Activated gamma-delta T cell treated with anti-CD3 and anti-CD28 coated beads, Interleukin-2, amount 50 U/mL, for 16 hours (primary cell): ENCODE data around the gene RHOC.

Experiments used
- DNase-seq: peaks from one replicate; pipeline ENCODE4 v3.0.0-alpha.2; 2020; ENCODE audit warnings: low read depth

Gene RHOC

DNA sequence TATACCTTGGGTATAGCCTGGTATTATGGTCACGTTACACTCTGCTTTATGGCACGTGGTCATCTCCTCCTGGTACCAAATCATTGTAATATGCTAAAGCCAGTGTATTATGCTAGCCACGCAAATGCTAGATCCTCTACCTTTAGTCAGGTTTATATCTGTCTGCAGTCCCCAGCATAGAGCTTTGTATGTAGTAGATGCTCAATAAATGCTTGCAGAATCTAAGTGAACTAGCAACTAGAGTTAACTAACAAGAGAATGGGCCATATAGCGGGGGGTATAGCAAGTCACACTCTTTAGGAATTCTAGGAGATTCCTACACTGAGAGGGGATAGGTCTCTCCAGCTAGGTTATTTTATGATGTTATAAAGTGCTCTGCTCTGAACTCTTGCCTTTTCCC lies 29.4 kb downstream of the RHOC start:
- no peak for DNase-seq

DNA sequence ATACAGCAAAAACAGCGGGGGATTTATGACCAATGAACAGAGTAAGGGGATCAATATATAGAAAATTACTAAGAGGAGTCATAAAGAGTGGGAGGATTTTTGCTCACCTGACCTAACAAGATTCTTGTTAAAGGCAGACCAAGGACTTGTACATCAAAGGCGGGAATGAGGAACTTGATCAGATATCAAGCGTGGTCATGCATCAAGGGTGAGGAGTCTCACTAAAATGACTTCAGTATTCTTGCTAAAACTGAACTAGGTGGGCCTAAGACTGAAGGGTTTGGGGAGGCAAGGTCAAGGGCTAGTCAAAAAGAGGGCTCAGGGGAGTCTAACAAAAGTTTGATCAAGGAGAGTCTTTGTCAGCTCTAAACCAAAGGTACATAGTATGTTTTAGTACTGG lies 30.4 kb downstream of the RHOC start:
- DNase-seq = no peak

DNA sequence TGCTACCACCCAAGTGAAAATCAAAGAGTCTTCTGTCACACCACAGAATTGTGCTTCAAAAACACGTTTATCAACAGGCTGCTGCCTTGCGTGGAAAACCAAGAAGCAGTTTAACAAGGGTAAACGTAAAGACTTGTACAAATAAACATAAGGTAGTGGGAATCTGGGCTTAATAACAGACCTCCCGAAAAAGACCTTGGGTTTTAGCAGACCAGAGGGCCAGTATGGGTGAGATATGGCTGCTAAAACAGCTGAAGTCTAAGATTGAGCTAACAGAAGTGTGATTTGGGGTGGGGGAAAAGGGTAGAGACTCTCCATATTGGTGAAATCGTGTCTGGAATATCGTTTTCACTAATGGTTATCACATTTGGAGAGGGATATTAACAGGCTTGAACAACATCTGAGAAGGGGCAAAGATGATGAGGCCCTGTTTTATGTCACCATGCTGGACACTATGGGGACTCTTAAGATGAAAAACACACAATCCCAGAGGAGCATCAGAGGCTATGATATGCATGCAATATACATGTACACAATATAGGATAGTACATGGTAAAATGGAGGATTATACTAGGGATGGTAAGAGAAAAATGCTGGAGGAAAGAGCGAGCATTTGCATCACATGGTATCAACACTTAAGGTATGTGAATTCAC lies 31.1 kb downstream of the RHOC start:
- no peak for DNase-seq

DNA sequence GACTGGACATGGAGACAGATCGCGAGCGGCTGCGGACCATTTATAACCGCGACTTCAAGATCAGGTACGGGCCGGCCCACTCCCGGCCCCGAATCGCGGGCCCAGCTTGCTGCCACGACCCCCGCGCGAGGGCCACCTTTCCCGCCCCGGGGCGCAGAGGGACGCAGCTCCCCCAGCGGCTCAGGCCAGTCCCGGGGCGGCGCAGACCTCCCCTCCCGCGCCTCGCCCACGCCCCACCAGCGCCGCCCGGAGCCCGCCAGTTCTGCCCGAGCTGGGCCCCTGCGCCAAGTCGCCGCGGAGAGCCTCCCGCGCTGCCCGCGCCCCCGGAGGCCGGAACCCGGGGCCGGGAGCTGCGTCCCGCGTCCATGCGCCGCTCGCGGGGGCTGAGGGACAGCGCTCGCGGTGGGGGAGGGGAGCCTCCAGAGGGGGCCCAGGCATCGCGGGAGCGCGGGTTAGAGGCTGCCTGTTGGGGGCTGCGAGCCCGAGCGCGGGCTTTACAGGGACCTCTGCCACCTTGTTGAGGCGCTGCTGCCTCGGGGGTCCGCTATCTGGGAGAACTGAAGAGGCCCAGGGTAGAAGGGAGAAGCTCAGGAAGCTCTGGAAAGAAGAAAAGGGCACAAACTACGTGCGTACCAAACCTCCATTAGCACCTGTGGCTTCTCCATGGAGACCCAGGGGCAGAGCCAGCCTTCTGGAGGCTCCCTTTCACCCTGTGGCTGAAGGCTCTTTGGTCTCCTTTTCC lies 31.8 kb downstream of the RHOC start:
- DNase-seq = peak; percentile 16

DNA sequence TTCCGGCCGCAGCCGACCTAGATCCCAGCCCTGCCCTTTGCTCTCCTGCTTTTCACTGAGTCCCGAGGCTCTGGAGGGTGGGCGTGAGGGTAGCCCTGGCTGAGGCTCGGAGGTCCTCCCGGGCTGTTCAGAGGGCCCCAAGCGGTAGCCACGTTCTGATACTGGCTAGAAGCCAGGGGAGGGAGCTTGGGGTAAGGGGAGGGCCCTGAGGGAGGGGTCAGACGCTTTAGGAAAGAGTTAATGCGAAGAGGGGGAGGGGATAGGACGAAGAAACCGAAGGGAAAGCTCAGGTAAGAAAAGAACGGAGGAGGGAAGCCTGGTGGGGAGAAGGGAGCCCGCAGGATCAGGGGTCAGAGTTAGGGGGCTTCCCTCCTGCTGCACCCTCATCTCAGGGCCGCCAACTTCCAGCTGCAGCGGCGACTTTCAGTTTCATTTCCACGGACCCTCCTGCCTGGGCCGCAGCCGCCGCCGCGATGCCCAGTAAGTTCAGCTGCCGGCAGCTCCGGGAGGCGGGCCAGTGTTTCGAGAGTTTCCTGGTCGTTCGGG lies 32.4 kb downstream of the RHOC start, which contains the start of gene MOV10:
Gene MOV10, plus strand, starts transcription at position 220 of the 546 bp plus-strand sequence. Its CDS starts 254 bp downstream, at position 474.
- peak; percentile 29 for DNase-seq

DNA sequence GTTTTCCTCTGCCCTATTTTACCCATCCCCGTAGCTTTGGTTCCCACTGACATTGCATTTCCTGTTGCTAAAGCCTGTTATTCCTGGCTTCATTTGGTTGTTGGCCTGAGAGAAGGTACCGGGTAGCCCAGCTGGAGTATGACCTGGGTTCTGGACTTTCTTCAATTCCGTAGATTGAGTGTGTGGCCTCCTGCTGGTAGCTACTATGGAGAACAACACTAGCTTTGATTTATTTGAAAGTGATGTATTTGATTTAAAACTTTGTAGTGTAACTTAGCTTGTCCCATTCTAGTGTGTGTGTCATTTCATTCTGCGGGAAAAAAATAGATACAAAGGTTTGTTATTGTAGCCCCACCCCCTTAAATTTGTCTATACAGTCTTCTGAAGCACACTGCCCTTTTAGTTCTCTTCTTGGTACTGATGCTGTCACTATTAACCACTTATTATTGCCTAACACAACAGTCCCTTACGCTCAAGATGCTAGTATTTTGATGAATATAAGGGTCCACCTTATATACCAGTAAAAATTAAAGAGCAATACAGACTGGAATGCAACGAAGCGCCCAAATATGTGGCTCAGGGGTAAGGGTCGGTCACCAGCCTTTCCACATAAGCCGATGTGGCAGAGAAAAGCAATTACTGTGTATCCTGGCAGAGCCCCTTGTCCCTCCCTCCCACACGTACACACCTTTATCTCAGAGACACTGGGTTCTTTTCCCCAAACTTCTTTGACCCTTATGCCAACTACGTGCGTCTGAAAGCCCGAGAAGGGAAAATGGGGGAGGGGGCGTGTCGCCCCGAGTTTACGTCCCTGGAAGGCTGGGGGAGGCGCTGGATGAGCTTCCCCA lies 33.1 kb downstream of the RHOC start:
- DNase-seq = no peak

DNA sequence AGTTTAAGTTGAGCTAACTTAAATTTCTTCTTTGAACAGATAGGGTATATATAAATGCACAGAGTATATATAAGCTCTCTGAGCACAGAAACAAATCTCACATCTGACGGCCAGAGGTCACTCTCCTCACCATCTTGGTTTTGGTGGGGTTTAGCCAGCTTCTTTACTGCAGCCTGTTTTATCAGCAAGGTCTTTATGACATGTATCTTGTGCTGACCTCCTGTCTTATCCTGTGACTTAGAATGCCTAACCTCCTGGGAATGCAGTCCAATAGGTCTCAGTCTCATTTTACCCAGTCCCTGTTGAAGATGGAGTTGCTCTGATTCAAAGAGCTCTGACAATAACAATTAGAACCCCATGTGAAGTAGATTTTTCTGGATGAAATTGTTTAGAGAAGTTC lies 34.1 kb downstream of the RHOC start:
- DNase-seq = no peak

DNA sequence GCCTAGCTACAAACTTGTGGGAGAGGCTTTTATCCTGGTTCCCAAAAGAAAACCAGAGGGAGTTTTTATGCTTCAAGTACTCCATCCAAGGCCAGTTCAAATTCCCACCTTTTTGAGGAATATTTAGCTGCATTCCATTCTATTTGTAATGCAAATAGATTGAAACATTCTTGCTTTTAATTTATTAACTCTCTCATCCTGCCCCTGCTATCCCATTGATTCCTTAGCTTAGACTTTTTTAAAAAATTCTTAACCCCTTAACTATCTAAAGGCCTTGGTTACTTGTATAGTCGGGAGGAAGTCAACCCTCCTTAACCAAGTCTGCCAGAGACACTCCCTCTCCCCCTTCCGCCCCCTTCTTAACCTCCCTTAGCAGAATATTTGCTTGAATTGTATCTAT lies 34.9 kb downstream of the RHOC start:
- no peak for DNase-seq

DNA sequence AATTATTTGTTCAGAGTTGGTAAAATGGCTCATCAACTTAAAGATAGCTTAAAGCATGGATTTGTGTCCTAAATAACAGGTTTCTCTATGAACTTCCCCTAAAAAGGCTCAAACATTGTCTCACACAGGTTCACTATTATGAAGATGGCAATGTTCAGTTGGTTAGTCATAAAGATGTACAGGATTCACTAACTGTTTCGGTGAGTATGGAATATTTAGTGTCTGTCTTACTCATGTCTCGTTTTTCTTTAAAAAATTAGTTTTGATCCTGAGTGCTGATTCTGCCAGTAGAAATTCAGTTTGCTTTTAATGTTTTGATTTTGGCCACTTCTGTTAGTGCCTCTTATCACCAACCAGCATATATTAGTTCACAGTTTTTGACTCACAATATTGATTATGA lies 40.0 kb downstream of the RHOC start:
- DNase-seq = no peak

DNA sequence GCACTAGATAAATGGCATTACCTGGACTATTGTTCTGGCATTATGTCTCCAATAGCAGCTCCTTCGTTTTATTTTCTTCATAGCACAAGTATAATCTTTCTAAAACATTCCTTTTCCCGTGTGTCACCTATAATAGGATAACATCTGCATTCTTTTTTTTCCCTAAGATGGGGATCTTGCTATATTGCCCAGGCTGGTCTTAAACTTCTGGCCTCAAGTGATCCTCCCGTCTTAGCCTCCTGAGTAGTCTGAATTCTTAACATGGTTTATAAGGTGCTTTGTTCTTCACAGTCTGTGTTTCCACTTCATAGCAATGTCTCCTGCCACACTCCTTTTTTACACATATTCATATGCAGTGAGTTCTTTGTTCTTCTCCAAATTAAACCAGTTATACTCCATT lies 41.1 kb downstream of the RHOC start:
- no peak for DNase-seq

DNA sequence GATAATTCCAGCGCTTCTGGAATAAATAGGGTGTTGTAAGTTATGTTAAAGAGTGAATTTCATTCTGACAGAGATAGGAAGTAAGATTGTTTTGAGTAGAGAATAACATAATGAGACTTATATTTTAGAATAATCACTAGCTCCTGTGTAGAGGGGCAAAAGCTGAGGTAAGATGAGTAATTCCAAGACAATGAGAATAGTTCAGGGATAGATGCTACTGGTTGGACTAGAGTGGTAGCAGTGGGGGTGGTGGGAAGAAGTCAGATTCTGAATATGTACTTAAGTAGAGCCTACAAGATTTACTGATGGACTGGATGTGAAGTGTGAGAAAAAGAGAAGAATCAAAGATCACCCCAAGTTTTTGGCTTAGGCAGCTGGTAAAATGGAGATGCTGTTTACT lies 55.7 kb downstream of the RHOC start:
- DNase-seq = no peak
